ENCODE data around the gene ALLC. TPM values are rescaled to one million over a fixed set of nuclear protein-coding genes. Genes with fewer than 3 reads are reported as not detected.

Gene ALLC
- polyA plus RNA-seq, 2 of the 4 experiments (the other 2 are of a cell fraction): not detected

DNA sequence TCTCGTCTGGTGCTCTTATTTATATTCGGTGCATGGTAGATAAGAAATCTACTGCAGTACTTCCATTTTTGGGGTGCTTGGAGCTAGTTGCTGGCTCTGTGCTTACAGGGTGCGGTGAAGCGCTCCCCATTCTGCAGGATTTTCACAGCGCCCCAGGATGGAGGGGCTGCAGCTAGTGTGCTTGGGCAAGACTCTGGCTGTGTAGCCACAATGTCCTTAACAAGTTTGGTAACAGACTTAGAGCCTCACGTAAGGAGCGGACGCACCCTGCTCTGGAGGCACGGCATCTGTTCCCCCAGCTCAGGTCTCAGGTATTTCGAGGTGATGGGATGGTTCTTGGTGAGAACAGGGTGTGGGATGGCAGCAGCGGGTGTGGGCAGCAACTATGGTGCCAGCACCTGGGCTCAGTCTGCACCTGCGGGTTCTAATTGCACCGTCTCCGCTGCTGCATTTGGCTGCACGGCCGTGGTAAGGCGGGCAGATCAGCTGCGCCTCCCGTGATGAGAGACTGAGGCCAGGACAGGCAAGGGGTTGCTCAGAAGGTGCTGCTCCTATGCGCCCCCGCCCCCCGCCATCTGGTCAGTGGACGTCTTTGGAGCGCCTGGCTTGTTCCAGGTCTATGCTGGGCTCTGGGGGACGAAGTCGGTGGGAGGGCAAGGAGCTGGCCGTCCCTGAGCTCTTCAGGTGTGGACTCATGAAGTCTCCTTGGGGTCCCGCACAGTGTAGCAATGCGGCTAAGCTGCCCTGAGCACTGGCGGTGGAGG is 20.1 kb upstream of the ALLC start:
- H3K27ac ChIP-seq: no peak overlapping the region
- ChIA-PET CTCF (interaction anchor here (0.8 to 5.2 kb wide), 5 partner anchors 9 to 214 kb away, joined by 3 to 28 read pairs (median 3); no protein-coding TSS in a partner anchor), POLR2A (no interaction called here)
- H3K4me1 ChIP-seq: no peaks in the 10 kb centered on the region
- TF ChIP-seq CHD2 (IDR thresholded peaks at IDR 0.05; ENCODE audit: low read length, partially characterized antibody): no peak
- no peak for TF ChIP-seq EHF (CRISPR knock-in tag; IDR thresholded peaks at IDR 0.05)
- TF ChIP-seq SMC3 (IDR thresholded peaks at IDR 0.05): no peak
- TF ChIP-seq, protein P1, sequence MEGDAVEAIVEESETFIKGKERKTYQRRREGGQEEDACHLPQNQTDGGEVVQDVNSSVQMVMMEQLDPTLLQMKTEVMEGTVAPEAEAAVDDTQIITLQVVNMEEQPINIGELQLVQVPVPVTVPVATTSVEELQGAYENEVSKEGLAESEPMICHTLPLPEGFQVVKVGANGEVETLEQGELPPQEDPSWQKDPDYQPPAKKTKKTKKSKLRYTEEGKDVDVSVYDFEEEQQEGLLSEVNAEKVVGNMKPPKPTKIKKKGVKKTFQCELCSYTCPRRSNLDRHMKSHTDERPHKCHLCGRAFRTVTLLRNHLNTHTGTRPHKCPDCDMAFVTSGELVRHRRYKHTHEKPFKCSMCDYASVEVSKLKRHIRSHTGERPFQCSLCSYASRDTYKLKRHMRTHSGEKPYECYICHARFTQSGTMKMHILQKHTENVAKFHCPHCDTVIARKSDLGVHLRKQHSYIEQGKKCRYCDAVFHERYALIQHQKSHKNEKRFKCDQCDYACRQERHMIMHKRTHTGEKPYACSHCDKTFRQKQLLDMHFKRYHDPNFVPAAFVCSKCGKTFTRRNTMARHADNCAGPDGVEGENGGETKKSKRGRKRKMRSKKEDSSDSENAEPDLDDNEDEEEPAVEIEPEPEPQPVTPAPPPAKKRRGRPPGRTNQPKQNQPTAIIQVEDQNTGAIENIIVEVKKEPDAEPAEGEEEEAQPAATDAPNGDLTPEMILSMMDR (IDR thresholded peaks at IDR 0.05): no peak
- TF ChIP-seq RNF2 (IDR thresholded peaks at IDR 0.05; ENCODE audit: borderline replicate concordance, low read depth): no peak
- TF ChIP-seq HOXB13 (CRISPR knock-in tag; IDR thresholded peaks at IDR 0.05; ENCODE audit: low read depth): no peak
- TF ChIP-seq CBX8 (IDR thresholded peaks at IDR 0.05): no peak
- TF ChIP-seq E2F6 (IDR thresholded peaks at IDR 0.05; ENCODE audit: borderline replicate concordance, low read depth): no peak
- no peak for TF ChIP-seq RAD21 (conservative IDR thresholded peaks at IDR 0.05 in 1 of 2, IDR thresholded peaks at IDR 0.05 in 1 of 2)
- TF ChIP-seq MYC (IDR thresholded peaks at IDR 0.05; ENCODE audit: borderline replicate concordance, low read length): no peak
- TF ChIP-seq USF2 (IDR thresholded peaks at IDR 0.05): no peak
- no peak for TF ChIP-seq CBX2 (IDR thresholded peaks at IDR 0.05; ENCODE audit: borderline replicate concordance, low read depth)
- TF ChIP-seq RARB (CRISPR knock-in tag; IDR thresholded peaks at IDR 0.05): no peak
- no peak for TF ChIP-seq CEBPB (IDR thresholded peaks at IDR 0.05)
- no peak for TF ChIP-seq PHF8 (IDR thresholded peaks at IDR 0.05; ENCODE audit: borderline replicate concordance, low read depth)
- TF ChIP-seq HOXB5 (CRISPR knock-in tag; IDR thresholded peaks at IDR 0.05): no peak
- 59% methylated on average over 29 of the region's 30 CpGs for WGBS (ENCODE audit: missing lambda C conversion rate)
- no peaks in the 10 kb centered on the region for H3K9me3 ChIP-seq
- DNase-seq (ENCODE audit: low read depth in 1 of 2, low spot score in 1 of 2) (no peak), FAIRE-seq (no peak), ATAC-seq (no peak)
- H3K4me3 ChIP-seq: no peak overlapping the region
- H3K4me2 ChIP-seq: no peak overlapping the region

GRCh38 chr2:3638456-3638810 is 19.6 kb upstream of the ALLC start:
- H3K9me3 ChIP-seq: no peaks in the 10 kb centered on the region
- ChIA-PET POLR2A (no interaction called here), CTCF (interaction anchor here (1.3 to 5.2 kb wide), 2 partner anchors 12 to 36 kb away, joined by 3 to 28 read pairs; no protein-coding TSS in a partner anchor)
- no peak overlapping the region for H3K4me3 ChIP-seq
- H3K4me1 ChIP-seq: no peaks in the 10 kb centered on the region
- TF ChIP-seq USF2 (IDR thresholded peaks at IDR 0.05): no peak
- no peak for TF ChIP-seq FOSL2 (IDR thresholded peaks at IDR 0.05)
- no peak for TF ChIP-seq FOSL2 (CRISPR knock-in tag; IDR thresholded peaks at IDR 0.05)
- no peak for TF ChIP-seq ZNF302 (CRISPR knock-in tag; IDR thresholded peaks at IDR 0.05)
- no peak for TF ChIP-seq RAD21 (conservative IDR thresholded peaks at IDR 0.05 in 1 of 2, IDR thresholded peaks at IDR 0.05 in 1 of 2)
- TF ChIP-seq CBX8 (IDR thresholded peaks at IDR 0.05): no peak
- no peak for TF ChIP-seq HMGXB4 (CRISPR knock-in tag; IDR thresholded peaks at IDR 0.05; ENCODE audit: borderline replicate concordance)
- no peak for TF ChIP-seq ESRRA (IDR thresholded peaks at IDR 0.05; ENCODE audit: borderline replicate concordance, low read length)
- no peak for TF ChIP-seq RFX5 (IDR thresholded peaks at IDR 0.05)
- TF ChIP-seq POLR2A (IDR thresholded peaks at IDR 0.05; ENCODE audit: low read length): no peak
- TF ChIP-seq HOXB13 (CRISPR knock-in tag; IDR thresholded peaks at IDR 0.05; ENCODE audit: low read depth): no peak
- TF ChIP-seq CBX2 (IDR thresholded peaks at IDR 0.05; ENCODE audit: borderline replicate concordance, low read depth): no peak
- FAIRE-seq (no peak), DNase-seq (ENCODE audit: low read depth in 1 of 2, low spot score in 1 of 2) (no peak), ATAC-seq (no peak)
- H3K27ac ChIP-seq: no peak overlapping the region
- WGBS (ENCODE audit: missing lambda C conversion rate): 64% methylated on average over 8 of the region's 8 CpGs
- no peak overlapping the region for H3K4me2 ChIP-seq

Measured in A549 (cell line).